OCI-LY3 (cell line): Measurements from ENCODE around the gene ANKRD17.

Source experiments
- EZH2phosphoT487 ChIP-seq: fragments of 200-600 bp; shearing (Covaris generic); IDR thresholded peaks from 2 replicates; pipeline ENCODE4 v1.6.1; 2018; ENCODE audit warnings: antibody characterized with exemption, mixed run types, low read depth
- TF ChIP-seq, protein P1 (sequence below): fragments of 200-600, 300-600 bp; sonication (generic); IDR thresholded peaks from 2 replicates; pipeline ENCODE4 v1.5.1; 2014; ENCODE audit warnings: antibody characterized with exemption, low read length, low read depth

DNA sequence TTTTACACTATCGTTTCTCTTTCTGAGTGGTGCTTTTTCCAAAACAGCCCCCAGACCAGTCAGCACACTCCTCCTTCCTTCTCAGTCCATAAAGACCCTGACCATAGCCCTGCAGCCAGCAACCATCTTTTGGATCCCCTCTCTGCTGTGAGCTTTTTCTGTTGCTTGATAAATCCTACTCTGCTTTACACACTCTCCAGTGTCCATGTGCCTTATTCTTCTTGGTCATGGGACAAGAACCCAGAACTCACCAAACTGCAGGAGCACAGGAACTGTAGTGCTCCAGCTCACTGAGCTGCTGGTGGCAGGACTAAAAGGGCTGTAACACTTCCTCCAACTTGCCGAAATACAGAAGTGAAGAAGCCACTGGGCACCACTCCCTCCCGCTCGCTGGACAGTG is 221.5 kb downstream of the ANKRD17 start:
- TF ChIP-seq, protein P1, sequence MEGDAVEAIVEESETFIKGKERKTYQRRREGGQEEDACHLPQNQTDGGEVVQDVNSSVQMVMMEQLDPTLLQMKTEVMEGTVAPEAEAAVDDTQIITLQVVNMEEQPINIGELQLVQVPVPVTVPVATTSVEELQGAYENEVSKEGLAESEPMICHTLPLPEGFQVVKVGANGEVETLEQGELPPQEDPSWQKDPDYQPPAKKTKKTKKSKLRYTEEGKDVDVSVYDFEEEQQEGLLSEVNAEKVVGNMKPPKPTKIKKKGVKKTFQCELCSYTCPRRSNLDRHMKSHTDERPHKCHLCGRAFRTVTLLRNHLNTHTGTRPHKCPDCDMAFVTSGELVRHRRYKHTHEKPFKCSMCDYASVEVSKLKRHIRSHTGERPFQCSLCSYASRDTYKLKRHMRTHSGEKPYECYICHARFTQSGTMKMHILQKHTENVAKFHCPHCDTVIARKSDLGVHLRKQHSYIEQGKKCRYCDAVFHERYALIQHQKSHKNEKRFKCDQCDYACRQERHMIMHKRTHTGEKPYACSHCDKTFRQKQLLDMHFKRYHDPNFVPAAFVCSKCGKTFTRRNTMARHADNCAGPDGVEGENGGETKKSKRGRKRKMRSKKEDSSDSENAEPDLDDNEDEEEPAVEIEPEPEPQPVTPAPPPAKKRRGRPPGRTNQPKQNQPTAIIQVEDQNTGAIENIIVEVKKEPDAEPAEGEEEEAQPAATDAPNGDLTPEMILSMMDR = no peak
- no peak for TF ChIP-seq EZH2phosphoT487
